SH-SY5Y (cell line): ENCODE data around the gene PDZRN4.

ENCODE experiments used
- GATA2 ChIP-seq: IDR thresholded peaks from 2 replicates; pipeline ENCODE4 v1.6.1; 2011; ENCODE audit warnings: mild to moderate bottlenecking, low read depth, low read length
- GATA3 ChIP-seq: IDR thresholded peaks from 2 replicates; pipeline ENCODE4 v1.6.1; 2011; ENCODE audit warnings: low read depth, mild to moderate bottlenecking, low read length, moderate library complexity

- no peak for TF ChIP-seq GATA3
- TF ChIP-seq GATA2, result no peak
Observed at GRCh38 chr12:41548926-41549325, 360.8 kb downstream of the PDZRN4 start.
